ENCODE measurements around the gene GATM. TPM values are rescaled to one million over a fixed set of nuclear protein-coding genes. Genes with fewer than 3 reads are reported as not detected.

GATM gene
- total and polyA plus RNA-seq, 10 of the 15 experiments (the other 5 are each of a cell fraction or from before 2014, with no cell fraction given) = 11.7 to 83.1 (median 38.2) TPM

GRCh38 chr15:45326280-45326679 lies 52.1 kb downstream of the GATM start:
- H3K27me3 ChIP-seq (replicated peaks in 1 of 2; ENCODE audit: control insufficient read depth in 2 of 2, insufficient read depth in 2 of 2, low read length in 1 of 2) = no peaks in the 10 kb centered on the region
- no peaks in the 10 kb centered on the region for H3K36me3 ChIP-seq (ENCODE audit: control insufficient read depth in 2 of 2, insufficient read depth in 2 of 2, low read length in 1 of 2)
- H3K9me3 ChIP-seq (replicated peaks; ENCODE audit: control insufficient read depth, insufficient read depth, low read length) = no peaks in the 10 kb centered on the region
- intact Hi-C loops (cut with micrococcal nuclease; ENCODE audit: unreplicated experiment) (no loop called here), in situ Hi-C loops (cut with MboI) (no loop called here)
- H3K4me1 ChIP-seq (ENCODE audit: control insufficient read depth, insufficient read depth, low read length) = no peaks in the 10 kb centered on the region
- no peak overlapping the region for H2AFZ ChIP-seq (ENCODE audit: control insufficient read depth, low read depth, low read length)
- SMC1A ChIA-PET (ENCODE audit: uncharacterized antibody, unreplicated experiment) = interaction anchor here (0.8 to 1.1 kb wide), 4 partner anchors 8 to 43 kb away, joined by 3 to 4 read pairs (median 3); no protein-coding TSS in a partner anchor
- ATAC-seq (no peak), FAIRE-seq (no peak), DNase-seq (ENCODE audit: low read depth, low spot score) (no peak)
- POLR2A ChIA-PET = no interaction called here
- no peaks in the 10 kb centered on the region for H4K20me1 ChIP-seq (ENCODE audit: control insufficient read depth, insufficient read depth)
- no peak overlapping the region for H3K4me3 ChIP-seq
- no TSS peak for BruUV-seq (replicated peaks)
- 29% methylated on average over 5 of the region's 5 CpGs for WGBS (ENCODE audit: insufficient coverage, insufficient replicate concordance, low lambda C conversion rate, missing lambda C conversion rate)
- H3K9ac ChIP-seq (ENCODE audit: control insufficient read depth, insufficient read depth, low read length) = no peak overlapping the region
- H3K79me2 ChIP-seq (ENCODE audit: control insufficient read depth, insufficient read depth, low read length) = no peaks in the 10 kb centered on the region
- CTCF ChIA-PET = interaction anchor here (0.9 to 1.5 kb wide), 4 partner anchors 15 to 74 kb away, joined by 3 to 5 read pairs (median 3); no protein-coding TSS in a partner anchor
- no peak overlapping the region for H3K27ac ChIP-seq (ENCODE audit: control insufficient read depth, insufficient read depth)
- no peak overlapping the region for H3K4me2 ChIP-seq (ENCODE audit: control insufficient read depth, insufficient read depth)
- no peak for TF ChIP-seq CHD2 (IDR thresholded peaks at IDR 0.05; ENCODE audit: borderline replicate concordance, low read depth, low read length)
- TF ChIP-seq NFYA (IDR thresholded peaks at IDR 0.05; ENCODE audit: borderline replicate concordance, low read depth, low read length) = no peak
- TF ChIP-seq NFXL1 (IDR thresholded peaks at IDR 0.05; ENCODE audit: borderline replicate concordance) = no peak
- TF ChIP-seq ZNF687 (IDR thresholded peaks at IDR 0.05) = no peak
- no peak for TF ChIP-seq ZNF274 (IDR thresholded peaks at IDR 0.05; ENCODE audit: insufficient read depth, insufficient read length)
- TF ChIP-seq ZBTB11 (CRISPR knock-in tag; IDR thresholded peaks at IDR 0.05) = no peak
- TF ChIP-seq ZZZ3 (IDR thresholded peaks at IDR 0.05; ENCODE audit: control insufficient read depth, insufficient read length, low read depth) = no peak
- TF ChIP-seq TCF12 (IDR thresholded peaks at IDR 0.05; ENCODE audit: low read depth, low read length) = no peak
- no peak for TF ChIP-seq GABPA (IDR thresholded peaks at IDR 0.05; ENCODE audit: low read depth)
- no peak for TF ChIP-seq EZH2 (IDR thresholded peaks at IDR 0.05; ENCODE audit: borderline replicate concordance, control insufficient read depth, low read depth, low read length)
- TF ChIP-seq STAT3 (IDR thresholded peaks at IDR 0.05; ENCODE audit: low read depth, low read length) = no peak
- no peak for TF ChIP-seq EED (IDR thresholded peaks at IDR 0.05; ENCODE audit: low read depth)
- no peak for TF ChIP-seq BMI1 (IDR thresholded peaks at IDR 0.05; ENCODE audit: borderline replicate concordance)
- TF ChIP-seq FOXM1 (IDR thresholded peaks at IDR 0.05; ENCODE audit: low read depth, low read length) = no peak
- no peak for TF ChIP-seq SUPT20H (IDR thresholded peaks at IDR 0.05; ENCODE audit: borderline replicate concordance, control insufficient read depth, low read depth, low read length)
- RAD21 ChIA-PET (ENCODE audit: unreplicated experiment) = no interaction called here

Data from GM12878 (cell line).